ENCODE data around the gene CD46.
"Not testable (repeated sequence)": the region's sequence is repeated elsewhere in the genome, so short reads cannot be mapped to it uniquely, and the experiment has no call there.

CD46 gene

DNA sequence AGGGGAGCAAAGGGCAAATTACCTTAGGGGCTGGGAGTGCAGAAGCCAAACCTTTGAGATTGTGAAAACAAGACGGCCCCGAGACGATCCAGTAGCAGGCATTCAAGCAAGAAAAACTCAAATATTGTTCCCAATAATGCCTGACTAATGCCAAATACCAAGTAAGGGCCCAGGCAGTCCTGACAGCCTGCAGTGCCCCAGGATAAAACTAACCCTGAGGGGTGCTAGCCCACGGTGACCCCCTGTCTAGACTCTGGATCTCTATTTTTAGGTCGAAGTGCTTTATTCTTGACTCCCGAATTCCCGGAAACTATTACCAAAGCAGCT is 428 bp upstream of the CD46 start:
- not testable (repeated sequence) for DNase-seq (ENCODE audit: low spot score)

DNA sequence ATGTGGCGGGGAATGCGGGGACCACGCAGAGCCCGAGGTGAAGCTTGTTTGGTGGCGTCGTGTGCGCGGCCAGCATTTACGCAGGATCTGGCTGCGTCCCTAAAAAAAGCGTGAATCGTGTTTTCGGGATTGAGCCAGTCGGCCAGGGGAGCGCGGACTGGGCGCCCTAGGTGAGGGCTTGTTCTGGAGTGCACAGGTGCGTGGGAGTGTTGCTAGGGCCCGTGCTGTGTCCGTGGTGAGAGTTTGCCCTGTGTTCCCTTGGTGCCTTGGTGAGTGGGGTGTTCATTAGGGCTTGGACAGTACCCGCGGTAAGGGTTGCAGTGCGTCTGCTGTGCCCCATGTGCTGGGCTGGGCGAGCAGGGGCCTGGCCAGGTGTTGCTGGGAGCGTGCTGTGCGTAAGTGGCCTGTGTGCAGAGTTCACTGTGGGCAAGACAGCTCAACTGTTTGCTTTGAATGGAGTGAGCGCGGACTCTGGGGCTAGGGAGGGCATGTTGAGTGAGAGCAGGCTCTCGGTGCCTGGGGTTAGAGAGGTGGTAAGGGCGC is 673 bp downstream of the CD46 start:
- DNase-seq (ENCODE audit: low spot score) = no peak

DNA sequence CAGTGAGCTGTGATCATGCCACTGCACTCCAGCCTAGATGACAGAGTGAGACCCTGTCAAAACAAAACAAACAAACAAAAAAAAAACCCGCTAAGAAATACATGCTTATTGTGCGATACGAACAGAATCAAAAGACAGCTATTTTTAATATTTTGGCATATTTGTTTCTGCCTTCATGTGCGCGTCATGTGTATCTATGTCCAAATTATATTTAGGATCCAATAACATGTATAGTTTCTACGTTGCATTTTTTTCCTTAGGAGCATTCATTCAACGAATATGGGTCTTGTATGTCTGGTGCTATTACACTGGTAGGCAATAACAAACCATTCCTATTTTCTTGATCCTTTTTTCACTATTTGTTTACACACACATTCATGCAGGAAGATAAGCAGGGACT is 1.8 kb downstream of the CD46 start:
- DNase-seq (ENCODE audit: low spot score) = no peak

DNA sequence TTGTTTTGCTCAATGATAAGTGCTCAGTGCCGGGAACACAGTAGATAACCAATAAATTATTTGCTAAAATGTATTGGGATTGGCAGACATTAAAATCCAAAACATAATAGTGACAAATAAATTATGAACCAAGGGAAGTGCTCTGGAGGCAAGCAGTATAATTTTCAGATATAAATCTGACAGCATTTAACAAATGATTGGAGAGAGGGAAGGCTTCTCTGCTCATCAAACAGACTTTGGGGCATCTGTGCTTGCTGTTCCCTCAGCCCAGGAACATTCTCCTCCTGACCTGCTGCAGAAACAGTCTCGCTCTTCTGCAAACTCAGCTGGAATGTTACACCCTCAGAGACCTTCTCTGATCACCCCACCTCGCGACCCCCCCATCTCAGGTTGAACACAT is 2.2 kb downstream of the CD46 start:
- no peak for DNase-seq (ENCODE audit: low spot score)

DNA sequence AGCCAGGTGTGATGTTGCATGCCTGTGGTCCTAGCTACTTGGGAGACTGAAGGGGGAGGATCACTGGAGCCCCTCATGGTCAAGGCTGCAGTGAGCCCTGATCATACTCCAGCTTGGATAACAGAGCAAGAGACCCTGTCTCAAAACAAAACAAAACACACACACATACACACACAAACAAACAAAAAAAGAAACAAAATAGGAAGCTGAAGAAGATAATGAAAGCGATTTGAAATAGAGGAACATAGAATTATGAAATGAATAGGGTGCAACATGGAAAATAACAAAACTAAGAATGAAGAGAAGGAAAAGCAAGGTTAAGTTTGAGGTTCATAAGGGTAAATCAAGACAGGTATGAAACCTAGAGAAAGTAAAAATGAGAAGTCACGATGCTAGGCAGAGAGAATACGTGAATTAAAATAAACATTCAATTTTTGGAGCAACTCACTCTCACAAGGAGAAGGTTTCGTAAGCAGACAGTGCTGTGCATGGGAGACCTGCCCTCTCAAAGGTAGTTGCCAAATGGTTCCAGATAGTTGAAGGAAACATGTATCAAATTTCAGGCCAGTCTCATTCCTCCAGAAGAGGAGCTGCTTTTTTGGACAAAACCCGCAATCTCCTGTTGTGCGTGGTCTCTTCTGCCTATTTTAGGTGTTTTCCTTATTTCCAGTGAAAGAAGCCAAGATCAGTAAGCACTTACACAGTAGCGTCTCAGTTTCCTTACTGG is 3.3 kb downstream of the CD46 start:
- DNase-seq (ENCODE audit: low spot score) = no peak

DNA sequence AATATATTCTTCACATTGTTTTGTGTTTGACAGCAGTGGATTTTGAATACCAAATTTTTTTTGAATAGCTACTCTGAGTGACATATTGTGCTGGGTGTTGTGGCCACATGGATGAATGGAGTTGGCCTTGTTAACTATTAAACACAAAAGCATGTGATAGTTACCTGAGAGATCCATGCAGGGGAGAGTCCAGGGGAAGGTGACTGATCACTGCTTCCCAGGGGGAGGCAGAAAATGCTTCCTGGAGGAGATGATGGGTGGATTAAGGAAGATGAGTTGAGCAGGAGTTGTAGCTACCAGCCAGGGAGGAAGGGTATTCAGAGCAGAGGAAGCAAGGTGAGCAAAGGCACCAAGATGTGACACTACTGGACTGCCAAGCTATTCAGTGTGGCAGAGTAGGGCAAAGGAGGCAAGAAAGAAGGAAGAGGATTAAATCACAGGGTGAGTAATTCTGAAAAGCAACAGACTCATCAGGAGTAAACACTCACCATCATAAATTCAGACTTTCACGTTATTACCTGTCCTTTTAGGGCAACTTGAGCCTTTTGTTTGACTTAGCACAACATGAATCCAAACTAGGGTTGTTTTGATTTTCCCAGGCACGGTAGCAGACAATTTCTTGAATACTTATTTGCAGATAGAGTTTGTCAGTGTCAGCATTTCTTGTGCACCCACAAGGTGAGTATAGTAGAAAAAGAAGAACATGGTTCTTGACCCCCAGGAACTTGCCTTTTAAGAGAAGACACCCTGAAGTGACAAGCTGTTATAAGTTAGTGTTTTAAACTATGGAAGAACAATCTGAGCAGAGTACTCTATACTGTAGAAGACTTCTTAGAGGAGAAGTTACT is 4.2 kb downstream of the CD46 start:
- no peak for DNase-seq (ENCODE audit: low spot score)

DNA sequence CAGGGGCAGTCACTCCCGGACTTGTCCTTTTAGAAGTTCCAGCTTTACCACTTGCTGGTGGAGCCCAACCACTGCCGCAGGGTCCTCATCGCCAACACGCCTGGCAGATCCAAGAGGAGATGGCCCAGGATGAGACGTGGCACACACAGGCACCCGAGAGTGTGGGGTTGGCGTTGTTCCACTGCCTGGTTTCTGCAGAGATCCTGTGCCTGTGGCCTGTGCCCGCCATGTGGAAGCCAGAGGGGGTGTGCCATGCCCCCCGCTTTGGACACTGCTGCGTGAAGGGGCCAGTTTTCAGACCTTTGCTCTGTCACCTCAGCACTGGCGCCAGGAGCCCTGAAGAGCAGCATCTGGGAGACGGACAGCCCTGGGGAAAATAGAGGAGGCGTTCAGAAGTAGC is 10.8 kb downstream of the CD46 start:
- DNase-seq (ENCODE audit: low spot score) = no peak

DNA sequence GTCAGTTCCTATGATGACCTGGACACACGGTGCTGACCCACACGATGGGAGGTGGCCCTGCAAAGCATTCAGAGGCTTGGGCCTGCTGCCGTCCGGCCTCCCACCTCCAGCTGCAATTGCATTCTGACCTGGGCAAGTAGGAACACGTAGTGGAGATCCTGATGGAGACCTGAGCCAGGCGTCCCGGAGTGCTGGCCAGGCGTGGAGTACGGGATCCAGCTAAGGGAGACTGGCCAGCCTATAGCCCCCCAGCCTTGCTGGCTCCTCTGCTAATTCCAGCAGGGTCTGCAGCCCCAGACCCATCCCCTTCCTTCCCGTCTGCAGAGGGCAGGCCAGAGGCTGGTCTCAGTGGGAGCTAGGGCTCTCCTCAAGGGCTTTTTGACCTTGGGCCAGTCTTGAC is 11.2 kb downstream of the CD46 start:
- DNase-seq (ENCODE audit: low spot score) = no peak

DNA sequence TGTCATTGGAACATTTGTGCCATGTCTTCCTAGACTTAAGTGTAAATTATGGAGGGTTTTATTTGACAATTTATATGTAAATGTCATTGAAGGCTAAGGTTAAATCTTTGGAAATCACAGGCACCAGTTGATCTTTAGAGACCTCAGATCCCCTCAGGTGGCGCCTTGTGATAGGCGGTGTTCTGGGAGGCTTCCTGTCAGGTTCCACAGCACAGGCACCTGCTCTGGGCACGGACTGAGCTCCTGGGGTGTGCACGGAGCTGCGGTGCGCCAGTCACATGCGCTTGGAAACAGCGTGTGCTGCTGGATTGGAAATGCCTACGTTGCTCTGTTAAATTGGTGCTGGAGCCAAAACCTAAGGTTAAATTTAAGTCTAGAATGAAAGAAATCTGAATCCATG is 12.1 kb downstream of the CD46 start:
- DNase-seq (ENCODE audit: low spot score) = no peak

DNA sequence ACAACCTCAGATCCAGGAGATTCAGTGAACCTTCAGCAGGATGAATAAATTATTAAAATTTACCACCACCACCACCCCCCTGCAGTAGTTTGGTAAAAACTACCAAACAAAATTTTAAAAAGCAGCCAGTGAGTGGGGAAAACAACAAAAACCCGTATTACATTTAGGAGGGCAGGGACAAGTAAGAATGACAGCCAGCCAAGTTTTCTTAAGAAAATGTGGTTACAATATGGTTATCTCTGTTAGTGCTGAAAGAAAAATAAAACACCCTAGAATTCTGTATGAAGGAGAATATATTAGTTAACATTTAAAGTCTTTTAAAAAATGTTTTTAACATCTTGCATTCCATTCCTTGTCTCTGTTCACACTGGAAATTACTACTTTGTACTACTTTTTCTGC is 14.7 kb downstream of the CD46 start:
- DNase-seq (ENCODE audit: low spot score) = no peak

DNA sequence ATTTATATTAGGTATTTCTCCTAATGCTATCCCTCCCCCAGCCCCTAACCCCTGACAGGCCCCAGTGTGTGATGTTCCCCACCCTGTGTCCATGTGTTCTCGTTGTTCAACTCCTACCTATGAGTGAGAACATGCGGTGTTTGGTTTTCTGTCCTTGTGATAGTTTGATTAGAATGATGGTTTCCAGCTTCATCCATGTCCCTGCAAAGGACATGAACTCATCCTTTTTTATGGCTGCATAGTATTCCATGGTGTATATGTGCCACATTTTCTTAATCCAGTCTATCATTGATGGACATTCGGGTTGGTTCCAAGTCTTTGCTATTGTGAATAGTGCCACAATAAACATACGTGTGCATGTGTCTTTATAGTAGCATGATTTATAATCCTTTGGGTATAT is 18.7 kb downstream of the CD46 start:
- DNase-seq (ENCODE audit: low spot score) = not testable (repeated sequence)

DNA sequence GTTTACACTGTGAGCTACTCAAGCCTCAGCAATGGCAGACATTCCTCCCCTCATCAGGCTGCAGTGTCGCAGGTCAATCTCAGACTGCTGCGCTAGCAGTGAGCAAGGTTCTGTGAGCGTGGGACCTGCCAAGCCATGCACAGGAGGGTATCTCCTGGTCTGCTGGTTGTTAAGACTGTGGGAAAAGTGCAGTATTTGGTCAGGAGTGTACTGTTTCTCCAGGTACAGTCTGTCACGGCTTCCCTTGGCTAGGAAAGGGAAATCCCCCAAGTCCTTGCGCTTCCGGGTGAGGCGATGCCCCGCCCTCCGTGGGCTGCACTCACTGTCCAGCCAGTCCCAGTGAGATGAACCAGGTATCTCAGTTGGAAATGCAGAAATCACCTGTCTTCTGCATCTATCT is 24.2 kb downstream of the CD46 start:
- not testable (repeated sequence) for DNase-seq (ENCODE audit: low spot score)

DNA sequence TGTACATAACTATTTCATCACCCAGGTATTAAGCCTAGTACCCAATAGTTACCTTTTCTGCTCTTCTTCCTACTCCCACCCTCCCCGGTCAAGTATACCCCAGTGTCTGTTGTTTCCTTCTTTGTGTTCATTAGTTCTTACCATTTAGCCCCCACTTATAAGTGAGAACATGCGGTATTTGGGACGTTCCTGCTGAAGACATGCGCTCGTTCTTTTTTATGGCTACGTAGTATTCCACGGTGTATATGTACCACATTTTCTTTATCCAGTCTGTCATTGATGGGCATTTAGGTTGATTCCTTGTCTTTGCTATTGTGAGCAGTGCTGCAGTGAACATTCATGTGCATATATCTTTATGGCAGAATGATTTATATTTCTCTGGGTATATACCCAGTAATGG is 25.6 kb downstream of the CD46 start:
- DNase-seq (ENCODE audit: low spot score) = not testable (repeated sequence)

DNA sequence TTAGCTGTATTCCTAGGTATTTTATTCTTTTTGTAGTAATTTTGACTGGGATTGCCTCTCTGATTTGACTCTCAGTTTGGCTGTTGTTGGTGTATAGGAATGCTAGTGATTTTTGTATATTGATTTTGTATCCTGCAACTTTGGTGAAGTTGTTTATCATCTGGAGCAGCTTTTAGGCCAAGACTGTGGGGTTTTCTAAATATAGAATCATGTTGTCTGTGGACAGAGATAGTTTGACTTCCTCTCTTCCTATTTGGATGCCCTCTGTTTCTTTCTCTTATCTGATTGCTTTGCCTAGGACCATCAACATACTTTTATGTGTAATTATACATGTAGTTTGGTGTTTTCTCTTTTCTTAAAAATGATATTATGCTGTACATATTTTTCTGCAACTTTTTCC is 27.2 kb downstream of the CD46 start:
- DNase-seq (ENCODE audit: low spot score) = no peak

DNA sequence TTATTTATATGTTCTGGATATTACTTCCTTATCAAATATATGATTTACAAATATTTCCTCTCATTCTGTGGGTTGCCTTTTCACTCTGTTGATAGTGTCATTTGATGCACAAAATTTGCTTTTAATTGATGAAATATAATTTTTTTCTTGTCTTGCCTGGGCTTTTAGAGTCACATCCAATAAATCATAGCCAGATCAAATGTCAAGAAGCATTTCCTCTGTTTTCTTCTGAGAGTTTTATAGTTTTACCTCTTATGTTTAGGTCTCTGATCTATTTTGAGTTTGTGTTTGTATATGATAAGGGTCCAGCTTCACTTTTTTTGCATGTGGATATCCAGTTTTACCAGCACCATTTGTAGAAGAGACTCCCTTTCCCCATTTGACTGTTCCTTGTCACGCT is 29.5 kb downstream of the CD46 start:
- no peak for DNase-seq (ENCODE audit: low spot score)

DNA sequence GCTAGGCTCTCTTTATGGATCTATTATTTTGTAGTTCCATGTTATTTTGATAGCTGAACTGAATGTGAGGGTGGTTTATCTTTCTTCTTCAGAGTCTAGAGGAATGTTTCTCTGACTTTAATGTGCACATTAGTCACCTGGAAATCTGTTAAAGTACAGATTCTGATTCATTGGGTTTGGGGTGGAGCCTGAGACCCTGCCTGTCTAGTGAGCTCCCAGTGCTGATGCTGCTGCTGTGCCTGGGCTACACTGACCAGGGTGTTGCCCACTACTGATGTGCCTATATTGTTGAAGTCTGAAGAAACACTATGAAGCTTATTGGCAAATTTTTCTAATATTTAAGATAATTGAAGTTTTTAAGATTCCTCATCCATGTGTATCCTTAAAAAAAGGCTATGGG is 35.9 kb downstream of the CD46 start:
- no peak for DNase-seq (ENCODE audit: low spot score)

DNA sequence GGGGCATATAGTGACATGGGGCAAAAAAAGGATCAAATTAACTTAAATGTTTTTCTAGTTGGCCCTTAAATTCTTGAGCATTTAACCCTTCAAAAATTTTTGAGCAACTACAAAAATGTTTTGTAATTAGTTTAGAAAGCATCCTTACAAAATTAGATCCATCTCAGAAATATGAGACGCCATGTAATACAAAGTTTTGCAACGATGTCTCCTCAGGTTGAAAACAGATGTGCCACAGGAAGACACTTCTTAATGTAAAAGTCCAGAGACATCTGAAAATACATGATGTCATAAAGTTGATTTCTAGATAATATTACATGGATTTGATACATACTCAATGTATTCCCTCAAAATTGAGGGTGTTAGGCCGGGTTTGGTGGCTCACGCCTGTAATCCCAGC is 37.5 kb downstream of the CD46 start:
- DNase-seq (ENCODE audit: low spot score) = no peak

DNA sequence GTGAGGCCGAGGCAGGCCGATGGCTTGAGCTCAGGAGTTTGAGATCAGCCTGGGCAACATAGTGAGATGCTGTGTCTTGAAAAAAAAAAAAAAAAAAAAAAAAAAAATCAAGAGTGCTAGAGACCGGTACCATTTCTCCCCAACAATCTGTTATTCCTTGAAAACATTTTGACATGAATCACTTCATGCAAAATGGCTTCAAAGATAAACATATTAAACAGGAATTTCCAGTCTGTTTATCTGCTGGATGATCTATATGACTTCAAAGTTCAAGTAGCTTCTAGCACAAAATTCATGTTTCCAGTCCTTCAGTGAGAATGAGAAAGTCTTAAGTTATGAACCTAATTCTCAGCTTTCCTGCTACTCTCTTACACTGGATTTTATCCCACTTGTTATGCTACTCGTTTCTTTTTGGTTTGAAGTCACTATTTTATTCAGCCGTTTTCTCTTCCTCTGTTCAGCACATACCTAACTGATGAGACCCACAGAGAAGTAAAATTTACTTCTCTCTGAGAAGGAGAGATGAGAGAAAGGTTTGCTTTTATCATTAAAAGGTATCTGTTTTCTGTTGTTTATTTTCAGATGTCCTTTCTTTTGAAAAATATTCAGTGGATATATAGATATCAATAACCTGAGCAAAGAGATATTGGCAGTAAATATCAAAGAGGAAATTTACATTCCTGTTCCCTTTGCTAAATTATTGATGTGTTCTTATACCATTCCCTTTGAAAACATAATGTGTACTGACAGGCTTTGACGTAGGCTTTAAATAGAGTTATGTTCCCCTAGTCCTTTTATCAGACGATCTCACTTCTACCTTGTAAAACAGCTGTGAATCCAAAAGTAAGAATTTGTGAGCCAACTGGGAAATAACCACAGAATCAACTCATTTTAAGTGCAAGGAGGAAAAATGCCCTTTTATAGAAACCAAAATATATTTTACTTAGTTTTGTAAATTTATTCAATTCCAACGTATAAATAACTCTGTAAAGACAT is 38.2 kb downstream of the CD46 start:
- no peak for DNase-seq (ENCODE audit: low spot score)

DNA sequence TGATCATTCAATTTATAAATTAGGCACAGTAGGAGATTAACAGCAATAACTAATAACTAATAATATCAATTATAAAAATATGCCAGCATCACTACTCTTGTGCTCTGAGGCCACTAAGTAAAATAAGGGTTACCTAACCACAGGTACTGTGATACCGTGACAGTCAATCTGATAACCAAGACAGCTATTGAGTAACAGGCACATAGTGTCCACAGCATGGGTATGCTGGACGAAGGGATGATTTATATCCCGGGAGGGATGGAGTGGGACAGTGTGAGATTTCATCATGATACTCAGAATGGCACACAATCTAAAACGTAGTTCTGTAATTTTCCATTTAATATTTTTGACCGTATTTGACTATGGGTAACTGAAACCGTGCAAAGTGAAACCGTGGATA is 39.4 kb downstream of the CD46 start:
- no peak for DNase-seq (ENCODE audit: low spot score)

DNA sequence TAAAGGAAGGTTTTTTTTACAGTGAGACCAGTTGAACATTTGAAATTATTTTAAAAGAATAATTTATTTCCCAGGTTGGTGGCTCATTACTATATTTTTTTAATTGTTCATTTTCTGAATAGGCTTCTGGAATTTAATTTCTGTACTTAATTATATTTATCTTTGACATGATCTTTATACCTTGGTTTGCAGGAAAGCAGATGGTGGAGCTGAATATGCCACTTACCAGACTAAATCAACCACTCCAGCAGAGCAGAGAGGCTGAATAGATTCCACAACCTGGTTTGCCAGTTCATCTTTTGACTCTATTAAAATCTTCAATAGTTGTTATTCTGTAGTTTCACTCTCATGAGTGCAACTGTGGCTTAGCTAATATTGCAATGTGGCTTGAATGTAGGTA is 41.5 kb downstream of the CD46 start:
- no peak for DNase-seq (ENCODE audit: low spot score)

DNA sequence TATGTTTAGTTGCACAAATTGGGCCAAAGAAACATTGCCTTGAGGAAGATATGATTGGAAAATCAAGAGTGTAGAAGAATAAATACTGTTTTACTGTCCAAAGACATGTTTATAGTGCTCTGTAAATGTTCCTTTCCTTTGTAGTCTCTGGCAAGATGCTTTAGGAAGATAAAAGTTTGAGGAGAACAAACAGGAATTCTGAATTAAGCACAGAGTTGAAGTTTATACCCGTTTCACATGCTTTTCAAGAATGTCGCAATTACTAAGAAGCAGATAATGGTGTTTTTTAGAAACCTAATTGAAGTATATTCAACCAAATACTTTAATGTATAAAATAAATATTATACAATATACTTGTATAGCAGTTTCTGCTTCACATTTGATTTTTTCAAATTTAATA is 43.0 kb downstream of the CD46 start:
- DNase-seq (ENCODE audit: low spot score) = no peak

DNA sequence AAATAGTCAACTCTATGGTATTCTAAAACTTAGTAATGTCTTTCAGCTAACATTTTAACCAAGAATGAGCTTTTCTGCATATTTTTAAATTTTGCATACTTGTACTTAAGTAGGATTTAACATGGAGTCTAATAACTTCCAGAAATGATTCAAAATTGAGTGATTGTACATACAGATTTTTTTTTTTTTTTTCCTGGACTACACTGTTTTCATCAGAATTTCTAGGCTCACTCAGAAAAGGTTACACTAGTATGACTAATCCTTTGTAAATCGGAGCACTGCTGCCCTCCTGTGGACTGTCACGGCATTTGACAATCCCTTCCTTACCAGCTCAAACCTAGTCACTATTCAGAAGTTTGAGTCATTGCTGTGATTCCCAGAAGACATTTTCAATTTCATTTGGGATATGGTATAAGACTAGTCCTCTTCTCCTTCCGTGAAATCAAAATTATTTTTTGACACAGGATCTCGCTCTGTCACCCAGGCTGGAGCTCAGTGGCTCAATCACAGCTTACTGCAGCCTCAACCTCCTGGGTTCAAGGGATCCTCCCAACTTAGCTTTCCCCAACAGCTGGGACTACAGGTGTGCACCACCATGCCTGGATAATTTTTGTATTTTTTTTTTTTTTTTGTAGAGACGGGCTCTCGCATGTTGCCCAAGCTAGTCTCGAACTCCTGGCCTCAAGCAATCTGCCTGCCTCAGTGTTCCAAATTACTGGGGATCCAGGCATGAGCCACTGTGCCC is 45.5 kb downstream of the CD46 start:
- peak; percentile 83 for DNase-seq (ENCODE audit: low spot score)

Measured in AG20443 (cell line).